HL-60 (cell line): ENCODE results near the gene CD3D.

Experiments
- GABPA ChIP-seq: IDR thresholded peaks from 2 replicates; pipeline ENCODE4 v1.6.1; 2012; ENCODE audit warnings: low read depth
- POLR2AphosphoS5 ChIP-seq: IDR thresholded peaks from 2 replicates; pipeline ENCODE4 v1.6.1; 2012; ENCODE audit warnings: low read depth
- REST ChIP-seq: IDR thresholded peaks from 2 replicates; pipeline ENCODE4 v1.6.1; 2012; ENCODE audit warnings: low read depth; ENCODE audit not compliant: insufficient replicate concordance
- TF ChIP-seq, protein P1 (sequence below): IDR thresholded peaks from one replicate; pipeline ENCODE4 v1.5.1; 2011; ENCODE audit warnings: low read length, control low read depth, inconsistent platforms; ENCODE audit not compliant: insufficient read depth

GRCh38 chr11:118311518-118311917 lies 31.0 kb downstream of the CD3D start:
- TF ChIP-seq, protein P1, sequence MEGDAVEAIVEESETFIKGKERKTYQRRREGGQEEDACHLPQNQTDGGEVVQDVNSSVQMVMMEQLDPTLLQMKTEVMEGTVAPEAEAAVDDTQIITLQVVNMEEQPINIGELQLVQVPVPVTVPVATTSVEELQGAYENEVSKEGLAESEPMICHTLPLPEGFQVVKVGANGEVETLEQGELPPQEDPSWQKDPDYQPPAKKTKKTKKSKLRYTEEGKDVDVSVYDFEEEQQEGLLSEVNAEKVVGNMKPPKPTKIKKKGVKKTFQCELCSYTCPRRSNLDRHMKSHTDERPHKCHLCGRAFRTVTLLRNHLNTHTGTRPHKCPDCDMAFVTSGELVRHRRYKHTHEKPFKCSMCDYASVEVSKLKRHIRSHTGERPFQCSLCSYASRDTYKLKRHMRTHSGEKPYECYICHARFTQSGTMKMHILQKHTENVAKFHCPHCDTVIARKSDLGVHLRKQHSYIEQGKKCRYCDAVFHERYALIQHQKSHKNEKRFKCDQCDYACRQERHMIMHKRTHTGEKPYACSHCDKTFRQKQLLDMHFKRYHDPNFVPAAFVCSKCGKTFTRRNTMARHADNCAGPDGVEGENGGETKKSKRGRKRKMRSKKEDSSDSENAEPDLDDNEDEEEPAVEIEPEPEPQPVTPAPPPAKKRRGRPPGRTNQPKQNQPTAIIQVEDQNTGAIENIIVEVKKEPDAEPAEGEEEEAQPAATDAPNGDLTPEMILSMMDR, result no peak
- TF ChIP-seq GABPA, result no peak
- TF ChIP-seq POLR2AphosphoS5, result no peak
- no peak for TF ChIP-seq REST
